ENCODE data around the gene SUCO. TPM values are rescaled to one million over a fixed set of nuclear protein-coding genes. Genes with fewer than 3 reads are reported as not detected.

SUCO gene
- polyA plus RNA-seq, 1 donor (not counting 4 experiments of a cell fraction or from before 2014, with no cell fraction given): 13.8 TPM

DNA sequence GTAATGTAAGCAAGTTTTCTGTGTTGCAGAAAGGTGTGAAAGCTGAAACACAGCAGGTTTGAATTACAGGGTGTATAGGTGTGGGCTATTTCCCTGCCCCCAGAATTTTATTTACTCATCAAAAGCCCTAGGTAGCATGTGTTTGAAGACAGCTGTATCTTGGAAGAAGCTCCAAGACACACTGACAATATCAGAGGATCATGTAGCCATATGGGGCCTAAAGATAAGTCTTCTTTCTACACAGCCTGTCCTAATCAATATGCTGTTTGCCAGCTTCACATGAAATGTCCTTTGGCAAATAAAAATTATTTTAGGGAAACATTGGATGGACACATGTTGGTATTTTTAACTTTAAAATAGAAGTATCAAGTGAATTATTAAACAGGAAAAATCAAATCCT is 17.5 kb upstream of the SUCO start:
- DNase-seq (ENCODE audit: low read depth, low spot score): no peak
- Histone ChIP-seq H3K27me3 (ENCODE audit: control insufficient read depth, extremely low read depth, insufficient read depth, low read length) (no peaks in the 10 kb centered on the region), H3K27ac (ENCODE audit: control insufficient read depth, insufficient read depth, low read length) (no peak overlapping the region), H3K9me3 (ENCODE audit: control insufficient read depth, low read depth, low read length) (no peaks in the 10 kb centered on the region), H2AFZ (ENCODE audit: control insufficient read depth, low read length) (no peak overlapping the region), H3K9ac (ENCODE audit: control insufficient read depth, extremely low read depth, insufficient read depth, low read length) (no peak overlapping the region), H3K36me3 (ENCODE audit: control insufficient read depth in 2 of 2, extremely low read depth in 1 of 2, insufficient read depth in 2 of 2, low read length in 2 of 2) (no peaks in the 10 kb centered on the region), H3K4me1 (ENCODE audit: control insufficient read depth, extremely low read depth, insufficient read depth, low read length) (peaks cover 11% of the 10 kb centered on the region), H3K79me2 (ENCODE audit: control insufficient read depth, insufficient read depth, low read length) (no peaks in the 10 kb centered on the region), H3K4me3 (ENCODE audit: control insufficient read depth in 2 of 3, extremely low read depth in 1 of 3, insufficient read depth in 2 of 3, low read depth in 1 of 3, low read length in 3 of 3) (no peak overlapping the region), H3K9me1 (ENCODE audit: control insufficient read depth, extremely low read depth, insufficient read depth, low read length) (no peaks in the 10 kb centered on the region), H4K20me1 (ENCODE audit: control insufficient read depth, extremely low read depth, insufficient read depth, low read length) (no peaks in the 10 kb centered on the region), H3K4me2 (ENCODE audit: control insufficient read depth, extremely low read depth, insufficient read depth, low read depth, low read length) (no peak overlapping the region)
- FAIRE-seq: no peak
- TF ChIP-seq EZH2 (IDR thresholded peaks at IDR 0.05; ENCODE audit: low read length): no peak
- TF ChIP-seq, protein P1, sequence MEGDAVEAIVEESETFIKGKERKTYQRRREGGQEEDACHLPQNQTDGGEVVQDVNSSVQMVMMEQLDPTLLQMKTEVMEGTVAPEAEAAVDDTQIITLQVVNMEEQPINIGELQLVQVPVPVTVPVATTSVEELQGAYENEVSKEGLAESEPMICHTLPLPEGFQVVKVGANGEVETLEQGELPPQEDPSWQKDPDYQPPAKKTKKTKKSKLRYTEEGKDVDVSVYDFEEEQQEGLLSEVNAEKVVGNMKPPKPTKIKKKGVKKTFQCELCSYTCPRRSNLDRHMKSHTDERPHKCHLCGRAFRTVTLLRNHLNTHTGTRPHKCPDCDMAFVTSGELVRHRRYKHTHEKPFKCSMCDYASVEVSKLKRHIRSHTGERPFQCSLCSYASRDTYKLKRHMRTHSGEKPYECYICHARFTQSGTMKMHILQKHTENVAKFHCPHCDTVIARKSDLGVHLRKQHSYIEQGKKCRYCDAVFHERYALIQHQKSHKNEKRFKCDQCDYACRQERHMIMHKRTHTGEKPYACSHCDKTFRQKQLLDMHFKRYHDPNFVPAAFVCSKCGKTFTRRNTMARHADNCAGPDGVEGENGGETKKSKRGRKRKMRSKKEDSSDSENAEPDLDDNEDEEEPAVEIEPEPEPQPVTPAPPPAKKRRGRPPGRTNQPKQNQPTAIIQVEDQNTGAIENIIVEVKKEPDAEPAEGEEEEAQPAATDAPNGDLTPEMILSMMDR (optimal IDR thresholded peaks at IDR 0.05 in 1 of 3, IDR thresholded peaks at IDR 0.05 in 1 of 3, conservative IDR thresholded peaks at IDR 0.05 in 1 of 3; ENCODE audit: extremely low read depth in 1 of 3, insufficient read depth in 2 of 3, low read length in 3 of 3): no peak
- dilution Hi-C loops (cut with MboI; ENCODE audit: extremely low pct_ligation_motif_present, low sequenced_read_pairs): no loop called here

GRCh38 chr1:172515927-172516326 is 17.0 kb upstream of the SUCO start:
- H3K4me2 ChIP-seq (ENCODE audit: control insufficient read depth, extremely low read depth, insufficient read depth, low read depth, low read length): no peak overlapping the region
- H3K9ac ChIP-seq (ENCODE audit: control insufficient read depth, extremely low read depth, insufficient read depth, low read length): no peak overlapping the region
- no peak for DNase-seq (ENCODE audit: low read depth, low spot score)
- H3K27ac ChIP-seq (ENCODE audit: control insufficient read depth, insufficient read depth, low read length): no peak overlapping the region
- H3K4me1 ChIP-seq (ENCODE audit: control insufficient read depth, extremely low read depth, insufficient read depth, low read length): peaks cover 11% of the 10 kb centered on the region
- no peak overlapping the region for H3K4me3 ChIP-seq (ENCODE audit: control insufficient read depth in 2 of 3, extremely low read depth in 1 of 3, insufficient read depth in 2 of 3, low read depth in 1 of 3, low read length in 3 of 3)
- no peaks in the 10 kb centered on the region for H3K79me2 ChIP-seq (ENCODE audit: control insufficient read depth, insufficient read depth, low read length)
- no peaks in the 10 kb centered on the region for H3K36me3 ChIP-seq (ENCODE audit: control insufficient read depth in 2 of 2, extremely low read depth in 1 of 2, insufficient read depth in 2 of 2, low read length in 2 of 2)
- no peaks in the 10 kb centered on the region for H3K9me3 ChIP-seq (ENCODE audit: control insufficient read depth, low read depth, low read length)
- no peaks in the 10 kb centered on the region for H3K27me3 ChIP-seq (ENCODE audit: control insufficient read depth, extremely low read depth, insufficient read depth, low read length)
- no peak for FAIRE-seq
- no peaks in the 10 kb centered on the region for H4K20me1 ChIP-seq (ENCODE audit: control insufficient read depth, extremely low read depth, insufficient read depth, low read length)
- H2AFZ ChIP-seq (ENCODE audit: control insufficient read depth, low read length): no peak overlapping the region
- H3K9me1 ChIP-seq (ENCODE audit: control insufficient read depth, extremely low read depth, insufficient read depth, low read length): no peaks in the 10 kb centered on the region
- no peak for TF ChIP-seq EZH2 (IDR thresholded peaks at IDR 0.05; ENCODE audit: low read length)
- TF ChIP-seq, protein P1 (optimal IDR thresholded peaks at IDR 0.05 in 1 of 3, IDR thresholded peaks at IDR 0.05 in 1 of 3, conservative IDR thresholded peaks at IDR 0.05 in 1 of 3; ENCODE audit: extremely low read depth in 1 of 3, insufficient read depth in 2 of 3, low read length in 3 of 3): no peak
- dilution Hi-C loops (cut with MboI; ENCODE audit: extremely low pct_ligation_motif_present, low sequenced_read_pairs): no loop called here

Data from keratinocyte (primary cell).